Astrocyte of the spinal cord (primary cell): ENCODE data around the gene CCDC71L.
A peak's percentile ranks its signal among the peaks of the same experiment; 100 is the strongest.

Experiments
- DNase-seq: peaks from one replicate; pipeline ENCODE4 v3.0.0; 2011; ENCODE audit warnings: low read depth, low spot score
- H3K4me3 ChIP-seq: 2 replicates; pipeline ENCODE4 v1.5.1; 2011; ENCODE audit warnings: low read depth, mild to moderate bottlenecking, low read length, moderate library complexity
- in situ Hi-C: cut with HindIII; loops from 2 replicates; pipeline ENCODE4 v1.10.0; 2017; ENCODE audit warnings: low sequenced_read_pairs
- TF ChIP-seq, protein P1 (sequence below): IDR thresholded peaks from 2 replicates; pipeline ENCODE4 v1.5.1; 2012; ENCODE audit warnings: low read depth, mild to moderate bottlenecking, low read length, inconsistent platforms

Gene CCDC71L

DNA sequence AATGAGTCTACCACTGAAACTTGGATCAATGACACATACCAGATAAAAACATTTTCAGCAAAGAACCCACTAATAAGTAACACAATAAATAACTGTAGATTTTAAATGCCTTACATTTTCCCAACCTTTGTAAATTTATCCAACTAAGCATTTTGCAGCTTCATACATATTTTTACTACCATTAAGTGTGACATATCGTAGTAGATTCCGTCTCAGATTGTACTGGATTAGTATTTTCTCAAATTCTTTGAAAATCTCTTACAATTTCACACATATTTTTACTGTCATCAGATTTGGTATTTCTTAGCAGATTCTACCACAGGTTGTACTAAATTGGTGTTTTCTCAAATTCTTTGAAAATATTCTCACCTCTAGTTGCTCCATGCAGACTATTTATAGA lies 26.0 kb downstream of the CCDC71L start:
- TF ChIP-seq, protein P1, sequence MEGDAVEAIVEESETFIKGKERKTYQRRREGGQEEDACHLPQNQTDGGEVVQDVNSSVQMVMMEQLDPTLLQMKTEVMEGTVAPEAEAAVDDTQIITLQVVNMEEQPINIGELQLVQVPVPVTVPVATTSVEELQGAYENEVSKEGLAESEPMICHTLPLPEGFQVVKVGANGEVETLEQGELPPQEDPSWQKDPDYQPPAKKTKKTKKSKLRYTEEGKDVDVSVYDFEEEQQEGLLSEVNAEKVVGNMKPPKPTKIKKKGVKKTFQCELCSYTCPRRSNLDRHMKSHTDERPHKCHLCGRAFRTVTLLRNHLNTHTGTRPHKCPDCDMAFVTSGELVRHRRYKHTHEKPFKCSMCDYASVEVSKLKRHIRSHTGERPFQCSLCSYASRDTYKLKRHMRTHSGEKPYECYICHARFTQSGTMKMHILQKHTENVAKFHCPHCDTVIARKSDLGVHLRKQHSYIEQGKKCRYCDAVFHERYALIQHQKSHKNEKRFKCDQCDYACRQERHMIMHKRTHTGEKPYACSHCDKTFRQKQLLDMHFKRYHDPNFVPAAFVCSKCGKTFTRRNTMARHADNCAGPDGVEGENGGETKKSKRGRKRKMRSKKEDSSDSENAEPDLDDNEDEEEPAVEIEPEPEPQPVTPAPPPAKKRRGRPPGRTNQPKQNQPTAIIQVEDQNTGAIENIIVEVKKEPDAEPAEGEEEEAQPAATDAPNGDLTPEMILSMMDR: no peak
- no peak overlapping the region for H3K4me3 ChIP-seq
- no peak for DNase-seq
- in situ Hi-C loops: no loop called here

GRCh38 chr7:106630648-106631047 lies 30.3 kb downstream of the CCDC71L start:
- H3K4me3 ChIP-seq: no peak overlapping the region
- in situ Hi-C loops: no loop called here
- TF ChIP-seq, protein P1: no peak
- no peak for DNase-seq

GRCh38 chr7:106629516-106629915 lies 31.4 kb downstream of the CCDC71L start:
- peak; percentile 54 for DNase-seq
- in situ Hi-C loops: no loop called here
- no peak overlapping the region for H3K4me3 ChIP-seq
- TF ChIP-seq, protein P1: no peak

GRCh38 chr7:106626376-106627164 lies 34.4 kb downstream of the CCDC71L start:
- no peak for DNase-seq
- no peak overlapping the region for H3K4me3 ChIP-seq
- TF ChIP-seq, protein P1: no peak
- in situ Hi-C loops: no loop called here

DNA sequence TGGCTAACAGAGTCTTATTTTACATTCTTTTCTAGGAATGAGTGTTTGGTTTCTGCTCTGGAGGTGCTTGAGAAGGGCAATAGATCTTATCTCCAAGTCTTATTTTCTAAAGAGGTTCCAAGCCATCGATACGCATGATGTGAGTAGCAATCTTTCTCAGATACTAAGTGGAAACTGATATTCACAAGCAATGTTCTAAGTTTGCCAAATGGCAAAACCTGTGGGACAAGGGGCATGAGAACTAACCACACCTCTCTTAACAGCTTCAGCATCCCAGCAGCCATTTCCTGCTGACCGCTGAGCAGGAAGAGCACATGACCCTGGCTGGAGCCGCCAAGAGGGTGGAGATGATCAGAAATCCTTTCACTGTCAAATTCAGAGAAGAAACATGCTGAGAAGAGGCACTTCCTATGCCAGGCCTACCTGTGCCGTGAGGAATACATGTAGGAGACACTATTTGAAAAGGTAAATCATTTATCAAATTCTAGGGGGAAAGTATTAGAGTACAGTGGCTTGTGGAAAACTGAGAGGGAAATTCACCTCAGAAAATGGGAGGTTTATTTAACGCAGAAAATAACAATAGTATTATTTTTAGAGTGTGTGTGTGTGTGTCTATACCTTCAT lies 35.2 kb downstream of the CCDC71L start:
- in situ Hi-C loops: no loop called here
- no peak for DNase-seq
- TF ChIP-seq, protein P1: no peak
- H3K4me3 ChIP-seq: no peak overlapping the region

DNA sequence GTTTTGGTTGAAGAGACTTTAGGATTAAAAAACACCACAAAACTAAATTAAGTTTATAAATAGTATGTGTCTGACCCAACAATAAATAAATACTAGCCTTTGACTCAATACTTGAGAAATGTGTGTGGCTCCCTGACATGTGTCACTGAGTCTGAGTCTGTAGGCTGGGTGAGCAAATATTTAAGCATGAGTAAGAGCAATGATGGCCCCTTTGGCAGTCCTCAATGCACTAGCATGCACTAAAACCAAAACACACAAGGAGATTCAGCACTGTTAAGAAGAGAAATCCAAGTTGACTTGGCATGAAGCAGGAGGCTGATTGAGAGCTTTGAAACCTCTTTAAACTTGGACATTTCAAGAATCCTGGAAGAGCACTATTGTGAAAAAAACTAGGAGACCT lies 37.1 kb downstream of the CCDC71L start:
- DNase-seq: peak; percentile 59
- in situ Hi-C loops: no loop called here
- H3K4me3 ChIP-seq: no peak overlapping the region
- TF ChIP-seq, protein P1: no peak
